CD4-positive, alpha-beta T cell treated with Interleukin-6 for 4 hours (primary cell): ENCODE measurements around the gene MORC3.
A peak's percentile ranks its signal among the peaks of the same experiment; 100 is the strongest.
"Not testable (repeated sequence)": the region's sequence is repeated elsewhere in the genome, so short reads cannot be mapped to it uniquely, and the experiment has no call there.

ENCODE experiments used
- DNase-seq: peaks from one replicate; pipeline ENCODE4 v3.0.0-alpha.2; 2020; ENCODE audit warnings: mixed read lengths

MORC3 gene, protein sequence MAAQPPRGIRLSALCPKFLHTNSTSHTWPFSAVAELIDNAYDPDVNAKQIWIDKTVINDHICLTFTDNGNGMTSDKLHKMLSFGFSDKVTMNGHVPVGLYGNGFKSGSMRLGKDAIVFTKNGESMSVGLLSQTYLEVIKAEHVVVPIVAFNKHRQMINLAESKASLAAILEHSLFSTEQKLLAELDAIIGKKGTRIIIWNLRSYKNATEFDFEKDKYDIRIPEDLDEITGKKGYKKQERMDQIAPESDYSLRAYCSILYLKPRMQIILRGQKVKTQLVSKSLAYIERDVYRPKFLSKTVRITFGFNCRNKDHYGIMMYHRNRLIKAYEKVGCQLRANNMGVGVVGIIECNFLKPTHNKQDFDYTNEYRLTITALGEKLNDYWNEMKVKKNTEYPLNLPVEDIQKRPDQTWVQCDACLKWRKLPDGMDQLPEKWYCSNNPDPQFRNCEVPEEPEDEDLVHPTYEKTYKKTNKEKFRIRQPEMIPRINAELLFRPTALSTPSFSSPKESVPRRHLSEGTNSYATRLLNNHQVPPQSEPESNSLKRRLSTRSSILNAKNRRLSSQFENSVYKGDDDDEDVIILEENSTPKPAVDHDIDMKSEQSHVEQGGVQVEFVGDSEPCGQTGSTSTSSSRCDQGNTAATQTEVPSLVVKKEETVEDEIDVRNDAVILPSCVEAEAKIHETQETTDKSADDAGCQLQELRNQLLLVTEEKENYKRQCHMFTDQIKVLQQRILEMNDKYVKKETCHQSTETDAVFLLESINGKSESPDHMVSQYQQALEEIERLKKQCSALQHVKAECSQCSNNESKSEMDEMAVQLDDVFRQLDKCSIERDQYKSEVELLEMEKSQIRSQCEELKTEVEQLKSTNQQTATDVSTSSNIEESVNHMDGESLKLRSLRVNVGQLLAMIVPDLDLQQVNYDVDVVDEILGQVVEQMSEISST

DNA sequence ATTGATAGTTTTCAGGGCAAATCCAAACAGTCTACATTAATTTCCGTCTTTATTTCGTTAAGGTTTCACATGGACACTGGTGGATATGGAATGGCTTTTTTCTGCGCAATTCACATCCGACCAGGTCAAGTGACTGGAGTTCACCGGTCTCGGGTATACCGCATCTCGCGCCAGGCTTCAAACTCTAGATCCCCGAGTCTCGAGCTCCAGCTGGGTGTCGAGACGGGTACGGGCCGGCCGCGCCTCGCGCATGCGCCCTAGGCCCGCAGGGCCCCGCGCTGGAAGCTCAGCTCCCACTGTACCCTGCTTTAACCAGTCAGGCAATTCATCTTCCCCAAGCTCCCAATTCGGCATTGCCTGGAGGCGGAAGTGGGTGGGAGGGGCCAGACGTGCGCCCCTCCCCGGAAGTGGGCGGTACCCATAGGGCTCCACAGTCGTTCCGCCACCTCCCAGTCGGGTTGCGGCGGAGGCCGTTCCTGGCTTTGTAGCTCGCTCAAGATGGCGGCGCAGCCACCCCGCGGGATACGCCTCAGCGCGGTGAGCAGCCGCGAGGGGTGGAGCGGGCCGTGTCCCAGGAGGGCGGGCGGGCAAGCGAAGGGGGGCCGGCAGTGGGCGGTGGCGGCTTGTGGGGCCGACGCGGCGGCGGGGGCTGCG is at the start of gene MORC3:
TSS of gene MORC3 (plus strand) at position 431 of the 654 bp plus-strand sequence. CDS start at position 499, 68 bp downstream.
- DNase-seq: peak; percentile 98

- DNase-seq: not testable (repeated sequence)
Observed at GRCh38 chr21:36270786-36271695, 49.0 kb upstream of the MORC3 start.

GRCh38 chr21:36274128-36274527 is 45.9 kb upstream of the MORC3 start:
- DNase-seq: no peak

DNA sequence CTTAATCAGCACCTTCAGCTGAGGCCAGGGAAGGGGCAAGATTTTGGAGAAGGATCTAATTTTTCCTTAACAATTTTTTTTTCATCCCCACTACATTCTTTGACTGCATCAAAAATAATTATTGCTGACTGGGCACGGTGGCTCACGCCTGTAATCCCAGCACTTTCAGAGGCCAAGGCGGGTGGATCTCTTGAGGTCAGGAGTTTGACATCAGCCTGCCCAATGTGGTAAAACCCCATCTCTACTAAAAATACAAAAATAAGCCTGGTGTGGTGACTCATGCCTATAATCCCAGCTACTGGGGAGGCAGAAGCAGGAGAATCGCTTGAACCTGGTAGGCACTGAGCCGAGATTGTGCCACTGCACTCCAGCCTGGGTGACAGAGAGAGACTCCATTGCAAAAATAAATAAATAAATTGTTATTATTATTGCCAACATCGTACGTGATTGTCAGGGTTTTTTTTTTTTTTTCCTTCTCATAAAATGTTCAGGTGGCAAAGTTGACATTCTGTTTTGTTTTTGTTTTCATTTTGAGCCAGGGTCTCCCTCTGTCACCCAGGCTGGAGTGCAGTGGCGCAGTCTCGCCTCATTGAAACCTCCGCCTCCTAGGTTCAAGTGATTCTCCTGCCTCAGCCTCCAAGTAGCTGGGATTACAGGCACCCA is 37.3 kb upstream of the MORC3 start:
- DNase-seq: no peak

- DNase-seq: not testable (repeated sequence)
Observed at GRCh38 chr21:36283231-36283622, 36.8 kb upstream of the MORC3 start.

- no peak for DNase-seq
Observed at GRCh38 chr21:36288651-36289243, 31.2 kb upstream of the MORC3 start.

- no peak for DNase-seq
Observed at GRCh38 chr21:36291509-36291908, 28.5 kb upstream of the MORC3 start.

- DNase-seq: no peak
Observed at GRCh38 chr21:36297406-36297937, 22.5 kb upstream of the MORC3 start.

DNA sequence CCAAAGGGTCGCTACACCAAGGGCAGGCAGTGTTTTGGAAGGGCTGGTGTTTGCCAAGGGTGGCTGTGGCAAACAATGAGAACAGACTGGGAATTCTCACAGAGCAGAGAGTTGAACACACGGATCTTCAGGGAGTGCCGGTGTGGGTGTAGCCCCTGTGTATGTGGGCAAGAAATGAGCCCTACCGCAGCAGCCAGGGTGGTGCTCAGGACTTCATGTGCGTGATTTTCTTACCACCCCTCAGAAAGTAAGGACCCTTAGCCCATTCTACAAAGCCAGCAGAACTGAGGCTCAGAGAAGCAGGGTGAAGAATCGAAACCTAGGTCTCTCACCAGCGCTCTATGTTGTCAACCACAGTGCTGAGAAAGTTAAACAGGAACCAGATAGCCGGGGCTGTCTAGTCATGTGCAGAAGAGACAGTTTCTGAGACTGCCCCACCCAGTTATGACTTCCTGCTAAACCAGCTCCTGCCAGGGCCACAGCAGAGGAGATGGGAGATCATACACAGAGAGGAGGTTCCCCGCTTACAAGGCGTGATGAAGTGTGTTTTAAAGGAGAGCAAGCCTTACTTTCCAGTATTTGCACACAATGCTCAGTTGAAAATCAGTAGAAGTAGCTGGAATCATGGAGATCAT is 21.9 kb upstream of the MORC3 start:
- DNase-seq: peak; percentile 86

DNA sequence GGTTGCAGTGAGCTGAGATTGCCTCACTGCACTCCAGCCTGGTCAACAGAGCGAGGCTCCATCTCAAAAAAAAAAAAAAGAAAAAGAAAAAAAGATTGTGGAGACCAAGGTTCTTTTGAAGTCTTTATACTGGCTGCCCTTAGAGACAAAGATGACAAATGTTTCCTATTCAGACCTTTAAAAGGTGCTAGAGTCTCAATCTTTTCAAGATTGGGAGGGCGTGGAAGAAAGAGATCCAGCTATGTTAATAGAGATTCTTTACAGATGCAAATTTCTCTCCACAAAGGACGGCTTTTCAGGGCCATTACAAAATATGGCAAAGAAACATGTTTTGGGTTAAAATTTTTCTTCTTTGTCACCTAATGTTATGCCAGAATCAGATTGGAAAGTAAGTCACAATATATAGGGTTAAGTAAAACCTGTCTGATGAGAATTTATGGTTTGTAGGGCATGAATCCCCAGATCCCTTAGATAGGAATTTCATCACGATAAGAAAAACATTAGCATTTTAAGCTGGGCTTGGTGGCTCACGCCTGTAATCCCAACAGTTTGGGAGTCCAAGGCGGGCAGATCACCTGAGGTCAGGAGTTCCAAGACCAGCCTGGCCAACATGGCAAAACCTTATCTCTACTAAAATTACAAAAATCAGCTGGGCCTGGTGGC is 13.0 kb upstream of the MORC3 start:
- no peak for DNase-seq

DNA sequence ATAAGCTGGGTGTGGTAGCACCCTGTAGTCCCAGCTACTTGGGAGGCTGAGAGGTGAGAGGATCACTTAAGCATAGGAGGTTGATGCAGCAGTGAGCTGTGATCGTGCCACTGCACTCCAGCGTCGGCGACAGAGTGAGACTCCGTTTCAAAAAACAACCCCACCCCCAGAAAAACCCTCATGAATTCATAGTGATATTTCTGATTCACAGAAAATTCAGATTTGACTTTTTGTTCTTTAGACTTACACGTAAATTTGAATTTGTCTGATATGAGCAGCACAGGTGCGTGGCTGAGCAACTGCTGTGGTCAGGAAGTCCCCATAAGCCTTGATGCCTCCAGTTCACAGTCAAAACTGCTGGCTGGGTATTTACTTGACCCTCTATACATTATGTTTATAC is 10.0 kb upstream of the MORC3 start:
- peak; percentile 41 for DNase-seq

- DNase-seq: not testable (repeated sequence)
Observed at GRCh38 chr21:36313446-36313845, 6.6 kb upstream of the MORC3 start.

DNA sequence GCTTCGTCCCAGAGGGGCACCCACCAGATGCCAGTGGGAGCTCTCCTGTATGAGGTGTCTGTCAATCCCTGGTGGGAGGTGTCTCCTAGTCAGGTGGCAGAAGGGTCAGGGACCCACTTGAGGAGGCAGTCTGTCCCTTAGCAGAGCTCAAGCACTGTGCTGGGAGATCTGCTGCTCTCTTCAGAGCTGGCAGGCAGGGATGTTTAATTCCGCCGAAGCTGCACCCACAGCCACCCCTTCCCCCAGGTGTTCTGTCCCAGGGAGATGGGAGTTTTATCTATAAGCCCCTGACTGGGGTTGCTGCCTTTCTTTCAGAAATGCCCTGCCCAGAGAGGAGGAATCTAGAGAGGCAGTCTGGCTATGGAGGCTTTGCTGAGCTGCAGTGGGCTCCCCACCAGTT is 4.0 kb upstream of the MORC3 start:
- not testable (repeated sequence) for DNase-seq

GRCh38 chr21:36316872-36317484 is 3.0 kb upstream of the MORC3 start:
- DNase-seq: no peak

DNA sequence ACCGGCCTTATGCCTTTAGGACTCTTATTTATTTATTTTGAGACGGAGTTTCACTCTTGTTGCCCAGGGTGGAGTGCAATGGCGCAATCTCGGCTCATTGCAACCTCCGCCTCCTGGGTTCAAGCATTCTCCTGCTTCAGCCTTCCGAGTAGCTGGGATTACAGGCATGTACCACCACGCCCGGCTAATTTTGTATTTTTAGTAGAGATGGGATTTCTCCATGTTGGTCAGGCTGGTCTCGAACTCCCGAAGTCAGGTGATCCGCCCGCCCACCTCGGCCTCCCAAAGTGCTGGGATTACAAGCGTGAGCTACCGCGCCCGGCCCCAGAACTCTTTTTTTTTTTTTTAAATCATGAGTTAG is 611 bp upstream of the MORC3 start:
- DNase-seq: not testable (repeated sequence)

DNA sequence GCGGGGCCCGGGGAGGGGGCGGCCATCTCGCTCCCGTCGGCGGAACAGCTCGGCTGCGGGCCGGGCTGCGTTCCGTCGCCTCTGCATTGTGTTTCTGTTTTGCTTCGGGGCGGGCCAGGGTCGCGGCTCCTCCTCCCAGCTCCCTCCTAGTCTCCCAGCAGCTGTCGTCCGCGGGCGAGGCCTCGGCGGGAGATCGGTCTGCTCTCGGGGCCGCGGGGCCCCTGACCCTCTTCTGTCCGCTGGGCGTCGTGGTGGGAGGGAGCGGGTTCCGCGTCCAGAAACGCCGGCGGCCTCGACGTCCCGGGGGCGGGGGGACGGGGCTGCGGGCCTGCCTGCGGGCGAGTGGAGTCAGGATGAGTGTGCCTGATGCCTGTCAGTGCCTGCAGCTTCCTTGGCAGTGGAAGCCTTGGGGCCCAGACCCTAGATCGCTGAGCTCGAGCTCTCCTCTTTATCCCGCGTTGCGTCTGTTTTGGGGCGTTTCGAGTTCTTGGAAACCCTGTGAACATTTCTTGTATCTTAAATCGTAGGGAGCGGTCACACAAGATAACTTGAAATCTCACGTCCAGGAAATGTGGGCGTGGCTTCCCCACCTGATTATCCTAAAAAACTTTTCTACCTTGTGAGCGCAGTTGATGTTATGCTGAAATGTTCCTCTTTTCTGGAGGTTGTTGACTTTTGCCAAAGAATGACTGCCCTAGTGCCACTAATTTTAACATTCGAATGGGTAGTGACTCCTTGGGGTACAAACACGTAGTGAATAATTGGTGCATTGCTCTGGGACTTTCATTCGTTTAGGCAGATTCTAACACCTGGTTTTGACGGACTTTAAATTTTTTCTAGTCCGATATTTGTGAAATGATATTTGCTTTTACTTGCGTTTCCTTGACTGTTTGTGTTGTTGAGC is 676 bp downstream of the MORC3 start:
- no peak for DNase-seq

DNA sequence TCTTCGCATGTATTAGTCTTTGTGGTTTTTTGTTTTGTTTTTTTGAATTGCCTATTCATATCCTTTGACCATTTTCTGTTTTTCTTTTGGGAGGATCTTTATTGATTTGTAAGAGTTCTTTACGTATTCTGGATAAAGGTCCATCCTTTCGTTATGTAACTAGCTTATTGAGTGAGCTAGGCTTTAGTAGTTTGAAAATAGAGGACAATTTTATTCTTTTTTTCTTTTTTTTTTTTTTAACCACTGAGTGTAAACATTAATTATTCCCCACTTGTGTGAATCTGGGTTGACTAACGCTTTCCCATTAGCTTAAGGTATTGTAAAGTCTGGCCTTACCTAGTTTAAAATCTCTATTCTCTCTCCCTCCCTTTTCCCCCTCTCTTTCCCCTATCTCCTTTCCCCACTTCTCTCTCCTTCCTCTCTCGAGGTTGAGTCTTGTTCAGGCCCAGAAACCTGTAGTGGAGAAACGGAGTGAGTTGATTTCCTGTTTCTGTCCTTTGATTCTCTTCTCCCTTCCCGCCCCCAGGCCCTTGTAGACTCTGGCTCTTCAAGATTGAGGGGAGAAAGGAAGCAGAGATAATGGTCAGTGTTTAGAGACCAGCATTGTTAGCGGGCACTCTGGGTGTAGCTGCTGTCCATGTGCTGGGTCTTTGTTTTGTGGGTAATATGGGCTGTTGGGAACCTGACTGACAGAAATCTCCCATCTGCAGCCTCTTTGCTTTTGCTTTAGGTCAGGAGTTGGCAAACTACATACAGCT is 1.5 kb downstream of the MORC3 start:
- DNase-seq: peak; percentile 30

- no peak for DNase-seq
Observed at GRCh38 chr21:36322083-36322424, 2.1 kb downstream of the MORC3 start.
